IPS-15b (cell line): ENCODE data around the gene UTP14C.
"Not testable (repeated sequence)": the region's sequence is repeated elsewhere in the genome, so short reads cannot be mapped to it uniquely, and the experiment has no call there.

Source experiments
- H3K27me3 ChIP-seq: one replicate; pipeline ENCODE4 v1.6.1; 2013; ENCODE audit warnings: low read length; ENCODE audit not compliant: control insufficient read depth, insufficient read depth
- H3K36me3 ChIP-seq: one replicate; pipeline ENCODE4 v1.6.1; 2013; ENCODE audit warnings: low read length; ENCODE audit not compliant: control insufficient read depth, insufficient read depth
- H3K4me1 ChIP-seq: one replicate; pipeline ENCODE4 v1.6.1; 2013; ENCODE audit warnings: mild to moderate bottlenecking, low read length; ENCODE audit not compliant: control insufficient read depth, insufficient read depth
- H3K4me3 ChIP-seq: one replicate; pipeline ENCODE4 v1.5.1; 2013; ENCODE audit warnings: low read depth, low read length
- H3K9ac ChIP-seq: one replicate; pipeline ENCODE4 v1.6.1; 2013; ENCODE audit warnings: low read depth, mild to moderate bottlenecking, low read length
- H3K9me3 ChIP-seq: one replicate; pipeline ENCODE4 v1.6.1; 2013; ENCODE audit warnings: mild to moderate bottlenecking, low read length; ENCODE audit not compliant: control insufficient read depth, insufficient read depth

The UTP14C gene, protein sequence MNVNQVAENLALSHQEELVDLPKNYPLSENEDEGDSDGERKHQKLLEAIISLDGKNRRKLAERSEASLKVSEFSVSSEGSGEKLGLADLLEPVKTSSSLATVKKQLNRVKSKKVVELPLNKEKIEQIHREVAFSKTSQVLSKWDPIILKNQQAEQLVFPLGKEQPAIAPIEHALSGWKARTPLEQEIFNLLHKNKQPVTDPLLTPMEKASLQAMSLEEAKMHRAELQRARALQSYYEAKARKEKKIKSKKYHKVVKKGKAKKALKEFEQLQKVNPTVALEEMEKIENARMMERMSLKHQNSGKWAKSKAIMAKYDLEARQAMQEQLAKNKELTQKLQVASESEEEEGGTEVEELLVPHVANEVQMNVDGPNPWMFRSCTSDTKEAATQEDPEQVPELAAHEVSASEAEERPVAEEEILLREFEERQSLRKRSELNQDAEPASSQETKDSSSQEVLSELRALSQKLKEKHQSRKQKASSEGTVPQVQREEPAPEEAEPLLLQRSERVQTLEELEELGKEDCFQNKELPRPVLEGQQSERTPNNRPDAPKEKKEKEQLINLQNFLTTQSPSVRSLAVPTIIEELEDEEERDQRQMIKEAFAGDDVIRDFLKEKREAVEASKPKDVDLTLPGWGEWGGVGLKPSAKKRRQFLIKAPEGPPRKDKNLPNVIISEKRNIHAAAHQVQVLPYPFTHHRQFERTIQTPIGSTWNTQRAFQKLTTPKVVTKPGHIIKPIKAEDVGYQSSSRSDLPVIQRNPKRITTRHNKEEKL

DNA sequence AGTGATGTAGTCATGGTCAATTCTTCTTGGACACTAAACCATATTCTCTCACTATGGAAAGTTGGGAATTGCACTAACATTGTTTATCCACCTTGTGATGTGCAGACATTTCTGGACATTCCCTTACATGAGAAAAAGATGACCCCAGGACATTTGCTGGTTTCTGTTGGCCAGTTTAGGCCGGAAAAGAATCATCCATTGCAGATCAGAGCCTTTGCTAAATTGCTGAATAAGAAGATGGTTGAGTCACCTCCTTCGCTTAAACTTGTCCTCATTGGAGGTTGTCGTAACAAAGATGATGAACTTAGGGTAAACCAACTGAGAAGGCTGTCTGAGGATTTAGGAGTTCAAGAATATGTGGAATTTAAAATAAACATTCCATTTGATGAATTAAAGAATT, at the start of gene UTP14C:
TSS of gene UTP14C (plus strand) at position 211 of the 400 bp plus-strand sequence. CDS start 4,114 bp downstream, outside the sequence.
- H3K36me3 ChIP-seq = peaks cover 19% of the 10 kb centered on the region
- no peak within 1 kb of the TSS for H3K4me3 ChIP-seq
- H3K9ac ChIP-seq = no peak within 1 kb of the TSS
- no peaks in the 10 kb centered on the region for H3K4me1 ChIP-seq
- H3K27me3 ChIP-seq = no peaks in the 10 kb centered on the region
- H3K9me3 ChIP-seq = no peaks in the 10 kb centered on the region

DNA sequence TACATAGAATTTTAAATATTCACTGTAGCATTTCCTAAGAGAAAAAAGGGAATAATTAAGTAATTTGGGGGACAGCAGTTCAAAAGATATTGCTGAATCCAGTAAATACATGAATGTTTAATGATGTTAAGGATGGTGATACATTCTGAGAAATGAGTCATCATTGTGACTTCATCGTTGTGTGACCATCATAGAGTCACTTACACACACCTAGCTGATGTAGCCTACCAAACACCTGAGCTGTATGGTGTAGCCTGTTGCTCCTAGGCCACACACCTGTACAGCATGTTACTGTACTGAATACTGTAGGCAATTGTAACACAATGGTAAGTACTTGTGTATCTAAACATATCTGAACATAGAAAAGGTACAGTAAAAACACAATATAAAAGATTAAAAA, 48.1 kb upstream of the UTP14C start:
- no peaks in the 10 kb centered on the region for H3K9me3 ChIP-seq
- H3K36me3 ChIP-seq = no peaks in the 10 kb centered on the region
- H3K27me3 ChIP-seq = no peaks in the 10 kb centered on the region

DNA sequence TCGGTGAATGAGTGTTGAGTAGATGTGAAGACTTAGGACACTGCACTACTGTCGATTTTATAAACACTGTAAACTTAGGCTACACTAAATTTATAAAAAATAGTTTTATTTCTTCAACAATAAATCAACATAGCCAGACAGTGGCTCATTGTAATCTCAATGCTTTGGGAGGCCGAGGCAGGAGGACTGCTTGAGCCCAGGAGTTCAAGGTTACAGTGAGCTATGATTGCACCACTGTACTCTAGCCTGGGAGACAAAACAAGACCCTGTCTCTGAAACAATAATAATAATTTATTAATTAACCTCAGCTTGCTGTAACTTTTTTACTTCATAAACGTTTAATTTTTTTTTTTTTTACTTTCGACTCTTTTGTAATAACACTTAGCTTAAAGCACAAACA, 47.6 kb upstream of the UTP14C start:
- Histone ChIP-seq H3K4me3 (no peak overlapping the region), H3K27me3 (no peaks in the 10 kb centered on the region), H3K4me1 (no peaks in the 10 kb centered on the region), H3K36me3 (no peaks in the 10 kb centered on the region), H3K9me3 (no peaks in the 10 kb centered on the region), H3K9ac (no peak overlapping the region)

More for the DNA sequence above, 48.1 kb upstream of the UTP14C start:
- no peak overlapping the region for H3K9ac ChIP-seq
- no peak overlapping the region for H3K4me3 ChIP-seq
- no peaks in the 10 kb centered on the region for H3K4me1 ChIP-seq

DNA sequence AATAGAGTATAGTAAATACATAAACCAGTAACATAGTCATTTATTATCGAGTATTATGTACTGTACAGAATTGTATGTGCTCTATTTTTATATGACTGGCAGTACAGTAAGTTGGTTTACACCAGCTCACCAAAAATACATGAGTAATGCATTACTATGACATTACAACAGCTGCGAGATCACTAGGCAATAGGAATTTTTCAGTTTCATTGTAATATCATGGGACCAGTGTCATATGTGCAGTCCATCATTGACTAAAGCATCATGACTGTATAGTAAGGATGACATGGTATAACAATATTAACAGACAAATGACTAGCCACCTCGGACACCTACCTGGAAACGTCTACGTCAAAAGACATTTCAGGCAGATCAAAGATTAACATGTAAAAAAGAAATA, 46.9 kb upstream of the UTP14C start:
- Histone ChIP-seq H3K9ac (no peak overlapping the region), H3K27me3 (no peaks in the 10 kb centered on the region), H3K4me3 (no peak overlapping the region), H3K4me1 (no peaks in the 10 kb centered on the region), H3K9me3 (no peaks in the 10 kb centered on the region), H3K36me3 (no peaks in the 10 kb centered on the region)

DNA sequence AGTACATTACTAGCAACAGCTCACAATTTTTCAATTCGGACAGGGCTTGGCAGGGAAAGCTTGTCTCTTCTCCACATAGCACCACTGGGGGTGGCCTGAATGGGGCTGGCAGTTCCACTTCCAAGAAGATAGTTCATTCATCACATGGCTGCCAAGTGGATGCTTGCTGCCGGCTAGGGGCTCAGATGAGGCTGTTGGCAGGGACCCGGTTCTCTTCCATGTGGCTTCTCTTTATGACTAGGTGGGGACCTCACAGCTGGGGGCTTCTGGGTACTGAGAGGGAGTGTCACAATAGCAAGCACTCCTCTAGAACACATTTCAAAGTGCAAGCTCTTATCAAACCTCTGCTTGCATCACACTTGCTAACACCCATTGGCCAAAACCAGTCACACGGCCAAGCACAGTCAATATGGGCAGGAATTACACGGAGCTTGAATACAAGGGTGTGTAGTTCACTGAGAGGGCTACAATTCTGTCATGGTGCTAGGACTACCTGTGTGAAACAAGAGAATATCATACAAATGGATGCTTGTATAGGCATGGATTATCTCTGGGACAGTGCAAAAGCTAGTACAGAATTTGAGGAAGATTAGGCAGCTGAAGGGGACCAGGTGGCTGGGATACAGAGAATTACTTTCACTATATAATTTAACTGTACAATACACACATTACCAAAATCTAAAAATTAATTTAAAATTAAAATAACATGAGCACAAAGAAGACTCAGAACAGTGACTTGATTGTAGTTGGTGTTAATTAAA, 45.5 kb upstream of the UTP14C start:
- Histone ChIP-seq H3K27me3 (no peaks in the 10 kb centered on the region), H3K9ac (no peak overlapping the region), H3K9me3 (no peaks in the 10 kb centered on the region), H3K4me3 (no peak overlapping the region), H3K36me3 (no peaks in the 10 kb centered on the region), H3K4me1 (no peaks in the 10 kb centered on the region)

DNA sequence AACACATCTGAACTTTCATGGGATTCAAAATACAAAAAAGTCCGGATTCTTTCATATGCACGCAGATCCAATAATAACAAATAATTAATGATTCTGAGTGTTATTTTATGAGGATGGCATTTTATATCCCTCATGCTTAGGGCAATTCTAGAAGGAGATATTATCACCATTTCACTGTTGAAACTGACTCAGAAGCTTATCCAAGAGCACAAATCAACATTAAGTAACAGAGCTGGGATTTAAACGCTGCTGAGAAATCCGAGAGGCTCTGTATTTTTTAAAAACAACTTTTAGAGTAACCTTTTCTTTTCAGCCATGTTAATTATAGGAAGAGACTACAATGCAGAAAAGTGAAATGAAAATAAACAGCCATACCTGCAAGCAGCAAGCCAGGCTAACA, 43.6 kb upstream of the UTP14C start:
- Histone ChIP-seq H3K27me3 (no peaks in the 10 kb centered on the region), H3K9ac (no peak overlapping the region), H3K4me1 (no peaks in the 10 kb centered on the region), H3K4me3 (no peak overlapping the region), H3K36me3 (no peaks in the 10 kb centered on the region), H3K9me3 (no peaks in the 10 kb centered on the region)

DNA sequence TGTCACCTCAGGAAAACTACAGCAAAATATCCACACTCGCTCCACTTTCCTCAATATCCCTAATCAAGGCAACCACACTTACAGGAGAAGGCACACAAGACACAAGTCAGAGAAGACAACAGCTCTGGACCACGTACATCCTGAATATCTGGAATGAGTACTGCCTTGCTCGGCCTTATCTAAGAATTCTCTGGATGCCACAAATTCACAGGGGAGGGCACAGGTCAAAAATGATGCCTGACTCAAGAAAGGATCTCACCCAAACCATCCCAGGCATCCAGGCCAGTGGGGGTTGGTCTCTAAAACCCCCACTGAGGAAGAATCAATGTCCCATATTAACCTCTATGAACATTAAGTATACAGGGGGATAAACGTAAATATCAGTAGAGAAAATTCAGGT, 43.1 kb upstream of the UTP14C start:
- no peaks in the 10 kb centered on the region for H3K27me3 ChIP-seq
- no peaks in the 10 kb centered on the region for H3K9me3 ChIP-seq
- H3K9ac ChIP-seq = no peak overlapping the region
- H3K36me3 ChIP-seq = no peaks in the 10 kb centered on the region
- H3K4me3 ChIP-seq = no peak overlapping the region
- H3K4me1 ChIP-seq = no peaks in the 10 kb centered on the region

DNA sequence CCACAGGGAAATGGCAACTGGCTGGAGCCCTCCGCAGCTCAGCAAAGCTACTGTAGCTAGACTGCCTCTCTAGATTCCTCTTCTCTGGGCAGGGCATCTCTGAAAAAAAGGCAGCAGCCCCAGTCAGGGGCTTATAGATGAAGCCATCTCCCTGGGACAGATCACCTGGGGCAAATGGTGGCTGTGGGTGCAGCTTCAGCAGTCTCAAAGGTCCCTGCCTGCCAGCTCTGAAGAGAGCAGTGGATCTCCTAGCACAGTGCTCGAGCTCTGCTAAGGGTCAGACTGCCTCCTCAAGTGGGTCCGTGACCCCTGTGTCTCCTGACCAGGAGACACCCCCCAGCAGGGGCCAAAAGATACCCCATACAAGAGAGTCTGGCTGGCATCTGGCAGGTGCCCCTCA, 41.2 kb upstream of the UTP14C start:
- not testable (repeated sequence) for H3K4me3 ChIP-seq, H3K27me3 ChIP-seq, H3K36me3 ChIP-seq, H3K4me1 ChIP-seq, H3K9me3 ChIP-seq, H3K9ac ChIP-seq

DNA sequence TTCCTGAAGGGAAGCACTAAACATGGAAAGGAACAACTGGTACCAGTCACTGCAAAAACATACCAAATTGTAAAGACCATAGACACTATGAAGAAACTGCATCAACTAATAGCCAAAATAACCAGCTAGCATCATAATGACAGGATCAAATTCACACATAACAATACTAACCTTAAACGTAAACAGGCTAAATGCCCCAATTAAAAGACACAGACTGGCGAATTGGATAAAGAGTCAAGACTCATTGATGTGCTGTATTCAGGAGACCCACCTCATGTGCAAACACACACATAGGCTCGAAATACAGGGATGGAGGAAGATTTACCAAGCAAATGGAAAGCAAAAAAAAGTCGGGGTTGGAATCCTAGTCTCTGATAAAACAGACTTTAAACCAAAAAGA, 39.6 kb upstream of the UTP14C start:
- not testable (repeated sequence) for H3K4me1 ChIP-seq, H3K9ac ChIP-seq

DNA sequence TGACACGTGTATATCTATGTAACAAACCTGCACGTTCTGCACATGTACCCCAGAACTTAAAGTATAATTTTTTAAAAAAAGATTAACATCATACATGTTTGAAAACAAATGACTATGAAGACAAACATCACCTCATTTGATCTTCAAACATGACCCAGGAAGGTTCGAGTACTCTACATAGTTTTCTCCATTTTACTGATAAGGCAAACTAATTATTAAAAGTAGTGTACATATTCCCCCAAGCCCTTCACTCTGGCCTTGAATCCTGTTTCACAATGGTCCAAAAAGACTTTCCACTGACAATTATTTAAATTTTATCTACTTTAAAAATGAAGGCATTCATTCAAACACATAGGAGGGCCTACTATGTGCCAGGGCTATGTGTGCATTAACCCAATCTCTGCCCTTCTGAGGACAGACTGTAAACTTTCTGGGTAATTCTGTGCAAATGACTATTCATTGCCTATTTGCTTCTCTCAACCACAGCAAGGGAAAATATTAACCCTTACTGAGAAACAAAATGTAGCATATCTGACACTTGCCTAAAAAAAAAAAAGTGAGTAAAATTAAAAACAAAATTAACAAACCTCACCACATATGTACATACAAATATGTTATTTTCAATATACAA, 35.4 kb upstream of the UTP14C start:
- Histone ChIP-seq H3K4me1 (no peaks in the 10 kb centered on the region), H3K27me3 (no peaks in the 10 kb centered on the region), H3K9me3 (no peaks in the 10 kb centered on the region), H3K4me3 (no peak overlapping the region), H3K9ac (no peak overlapping the region), H3K36me3 (no peaks in the 10 kb centered on the region)

More for the DNA sequence above, 39.6 kb upstream of the UTP14C start:
- not testable (repeated sequence) for H3K36me3 ChIP-seq, H3K27me3 ChIP-seq, H3K4me3 ChIP-seq, H3K9me3 ChIP-seq

DNA sequence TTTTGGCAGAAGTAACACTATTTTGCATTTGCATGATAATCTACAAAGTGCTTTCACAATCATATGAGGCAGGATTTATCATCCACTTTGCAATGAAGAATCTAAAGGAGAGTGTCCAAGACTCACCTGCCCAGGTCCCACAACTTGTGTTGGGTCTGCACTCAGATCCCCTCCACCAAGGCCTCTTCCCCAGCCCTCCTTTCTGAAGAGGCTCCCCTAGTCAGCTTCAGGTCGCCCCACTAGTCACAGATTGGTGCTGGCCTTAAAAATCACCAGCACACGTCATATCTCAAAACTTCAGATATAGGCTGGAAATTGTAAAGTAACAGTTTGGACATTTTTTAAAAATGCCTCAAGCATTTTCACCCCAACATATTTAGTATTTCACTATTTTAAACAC, 30.8 kb upstream of the UTP14C start:
- Histone ChIP-seq H3K9me3 (no peaks in the 10 kb centered on the region), H3K9ac (no peak overlapping the region), H3K4me1 (peaks cover 17% of the 10 kb centered on the region), H3K4me3 (no peak overlapping the region), H3K27me3 (no peaks in the 10 kb centered on the region), H3K36me3 (no peaks in the 10 kb centered on the region)
